Neuronal stem cell (in vitro differentiated cells): ENCODE data around the gene SLC46A3.

Experiments
- DNase-seq: peaks from one replicate; pipeline ENCODE4 v3.0.0-alpha.2; 2013; ENCODE audit warnings: low spot score
- H2AFZ ChIP-seq: one replicate; pipeline ENCODE4 v1.6.1; 2013; ENCODE audit warnings: mild to moderate bottlenecking, low read length, inconsistent platforms
- H2AK5ac ChIP-seq: 2 replicates; pipeline ENCODE4 v1.6.1; 2013; ENCODE audit warnings: low read depth, mild to moderate bottlenecking, inconsistent platforms, low read length, moderate library complexity, mixed read lengths
- H2BK120ac ChIP-seq: 2 replicates; pipeline ENCODE4 v1.6.1; 2013; ENCODE audit warnings: low read depth, mild to moderate bottlenecking, inconsistent platforms, low read length, moderate library complexity, mixed read lengths
- H2BK12ac ChIP-seq: one replicate; pipeline ENCODE4 v1.6.1; 2013; ENCODE audit warnings: low read length, inconsistent platforms
- H2BK15ac ChIP-seq: 2 replicates; pipeline ENCODE4 v1.6.1; 2013; ENCODE audit warnings: mild to moderate bottlenecking, low read length, inconsistent platforms, mixed read lengths
- H2BK5ac ChIP-seq: one replicate; pipeline ENCODE4 v1.6.1; 2013; ENCODE audit warnings: inconsistent platforms, mild to moderate bottlenecking, low read length, moderate library complexity
- H3K14ac ChIP-seq: one replicate; pipeline ENCODE4 v1.6.1; 2013; ENCODE audit warnings: low read length, inconsistent platforms
- H3K18ac ChIP-seq: 2 replicates; pipeline ENCODE4 v1.6.1; 2013; ENCODE audit warnings: low read length, inconsistent platforms
- H3K23ac ChIP-seq: 2 replicates; pipeline ENCODE4 v1.6.1; 2013; ENCODE audit warnings: low read depth, mild to moderate bottlenecking, mixed read lengths, low read length, inconsistent platforms; ENCODE audit not compliant: poor library complexity
- H3K27ac ChIP-seq: replicated peaks from 3 replicates; pipeline ENCODE4 v1.5.1; 2013; ENCODE audit warnings: low read length, inconsistent platforms
- H3K27me3 ChIP-seq, 3 experiments: 2 replicates each; pipeline ENCODE4 v1.6.1; 2013; ENCODE audit warnings: low read length in 3 of 3, mild to moderate bottlenecking in 2 of 3, inconsistent platforms in 1 of 3, low read depth in 1 of 3, mixed read lengths in 1 of 3, moderate library complexity in 1 of 3; ENCODE audit not compliant: control insufficient read depth in 3 of 3, insufficient read depth in 3 of 3
- H3K36me3 ChIP-seq, 2 donors: replicated peaks in 1 of 2; 2 replicates each; pipeline ENCODE4 v1.6.1; 2013; ENCODE audit warnings: low read length in 2 of 2; ENCODE audit not compliant: control insufficient read depth in 2 of 2, insufficient read depth in 2 of 2
- H3K4ac ChIP-seq: 2 replicates; pipeline ENCODE4 v1.6.1; 2013; ENCODE audit warnings: inconsistent platforms, mild to moderate bottlenecking, low read length, moderate library complexity
- H3K4me1 ChIP-seq, 2 donors: 1 replicate in 1 of 2; 2 replicates in 1 of 2; pipeline ENCODE4 v1.6.1; 2013; ENCODE audit warnings: low read length in 2 of 2, low read depth in 1 of 2; ENCODE audit not compliant: control insufficient read depth in 2 of 2, insufficient read depth in 1 of 2
- H3K4me2 ChIP-seq: one replicate; pipeline ENCODE4 v1.6.1; 2013; ENCODE audit warnings: mild to moderate bottlenecking, low read length, inconsistent platforms; ENCODE audit not compliant: insufficient read depth, poor library complexity, severe bottlenecking
- H3K4me3 ChIP-seq, 2 donors: 2 replicates each; pipeline ENCODE4 v1.5.1; 2013; ENCODE audit warnings: low read length in 2 of 2, mild to moderate bottlenecking in 2 of 2, inconsistent platforms in 1 of 2, moderate library complexity in 1 of 2
- H3K79me1 ChIP-seq: one replicate; pipeline ENCODE4 v1.6.1; 2013; ENCODE audit warnings: low read depth, mild to moderate bottlenecking, inconsistent platforms, low read length, moderate library complexity
- H3K9ac ChIP-seq: one replicate; pipeline ENCODE4 v1.6.1; 2013; ENCODE audit warnings: mild to moderate bottlenecking, low read depth, low read length, inconsistent platforms; ENCODE audit not compliant: poor library complexity
- H3K9me3 ChIP-seq, 2 donors: replicated peaks in 1 of 2; 2 replicates each; pipeline versions ENCODE3 to v1.6.1; 2013; ENCODE audit warnings: low read length in 2 of 2, mild to moderate bottlenecking in 2 of 2, inconsistent platforms in 1 of 2, low read depth in 1 of 2, mixed read lengths in 1 of 2, moderate library complexity in 1 of 2; ENCODE audit not compliant: control insufficient read depth in 2 of 2, insufficient read depth in 1 of 2
- H4K8ac ChIP-seq: one replicate; pipeline ENCODE4 v1.6.1; 2013; ENCODE audit warnings: low read depth, mild to moderate bottlenecking, inconsistent platforms, low read length, moderate library complexity
- H4K91ac ChIP-seq: one replicate; pipeline ENCODE4 v1.6.1; 2013; ENCODE audit warnings: low read length, low read depth, mild to moderate bottlenecking, inconsistent platforms; ENCODE audit not compliant: poor library complexity
- WGBS, 2 donors: extraction: QIAGEN DNeasy Blood & Tissue Kit; methylation state at CpG; one replicate each; pipeline ENCODE4 v1.1.7; 2013; ENCODE audit warnings: missing lambda C conversion rate in 2 of 2, mixed read lengths in 1 of 2; ENCODE audit not compliant: insufficient read length in 2 of 2, insufficient replicate concordance in 1 of 2; ENCODE audit errors: extremely low coverage in 2 of 2; 5-methylcytosine and 5-hydroxymethylcytosine counted together

The SLC46A3 gene

GRCh38 chr13:28658796-28659620 lies 59.8 kb downstream of the SLC46A3 start, which contains the start of gene POMP:
Gene POMP, plus strand, starts transcription at chr13:28659130. Its CDS starts 55 bp downstream, at chr13:28659185.
- Histone ChIP-seq H3K9me3 (peaks cover 0 to 3% of the 10 kb centered on the region in 2 donors), H3K4me3 (peak within 1 kb of the TSS; percentile 79 to 100), H3K18ac (peak within 1 kb of the TSS; percentile 98), H2AFZ (peak within 1 kb of the TSS; percentile 95), H4K8ac (no peak within 1 kb of the TSS), H3K4ac (no peak within 1 kb of the TSS), H2BK15ac (no peak within 1 kb of the TSS), H3K36me3 (peaks cover 5 to 38% of the 10 kb centered on the region in 2 donors), H2BK12ac (no peak within 1 kb of the TSS), H3K23ac (peak within 1 kb of the TSS; percentile 96), H3K14ac (no peak within 1 kb of the TSS), H3K4me2 (peak within 1 kb of the TSS; percentile 73), H2AK5ac (peak within 1 kb of the TSS; percentile 49), H2BK5ac (peak within 1 kb of the TSS; percentile 90), H4K91ac (no peak within 1 kb of the TSS), H3K27me3 (no peaks in the 10 kb centered on the region), H3K27ac (no peak within 1 kb of the TSS), H2BK120ac (peak within 1 kb of the TSS; percentile 30), H3K4me1 (peaks cover 2 to 4% of the 10 kb centered on the region in 2 donors), H3K9ac (peak within 1 kb of the TSS; percentile 97), H3K79me1 (peaks cover 9% of the 10 kb centered on the region)
- DNase-seq, result peak; percentile 67
- WGBS, 2 donors, result no CpG with 5 or more reads among the region's 64 CpGs

- H3K27ac ChIP-seq, result no peak overlapping the region
- WGBS, 2 donors, result no CpG with 5 or more reads among the region's 8 CpGs
These were observed 60.3 kb downstream of the SLC46A3 start for GRCh38 chr13:28658539-28658795.

GRCh38 chr13:28657784-28658538 lies 60.8 kb downstream of the SLC46A3 start:
- Histone ChIP-seq H3K4me1 (peaks cover 2 to 4% of the 10 kb centered on the region in 2 donors), H3K9ac (peak overlapping the region; percentile 65), H3K18ac (no peak overlapping the region), H2BK15ac (no peak overlapping the region), H3K4ac (no peak overlapping the region), H2AK5ac (no peak overlapping the region), H2AFZ (peak overlapping the region; percentile 95), H3K79me1 (peaks cover 9% of the 10 kb centered on the region), H3K9me3 (peaks cover 0 to 3% of the 10 kb centered on the region in 2 donors), H3K23ac (no peak overlapping the region), H2BK12ac (no peak overlapping the region), H4K8ac (no peak overlapping the region), H4K91ac (no peak overlapping the region), H3K4me3 (peak overlapping the region; percentile 79 to 100), H3K27me3 (no peaks in the 10 kb centered on the region), H3K4me2 (peak overlapping the region; percentile 73), H3K36me3 (peaks cover 5 to 35% of the 10 kb centered on the region in 2 donors), H3K14ac (no peak overlapping the region), H2BK5ac (no peak overlapping the region), H3K27ac (no peak overlapping the region), H2BK120ac (no peak overlapping the region)
- DNase-seq, result no peak
- WGBS, 2 donors, result no CpG with 5 or more reads among the region's 12 CpGs

More at GRCh38 chr13:28658539-28658795, 60.3 kb downstream of the SLC46A3 start:
- H3K18ac ChIP-seq, result no peak overlapping the region
- H2BK15ac ChIP-seq, result no peak overlapping the region
- H2AFZ ChIP-seq, result peak overlapping the region; percentile 95
- peak overlapping the region; percentile 79 to 100 for H3K4me3 ChIP-seq
- H3K9me3 ChIP-seq, result peaks cover 0 to 3% of the 10 kb centered on the region in 2 donors
- H3K14ac ChIP-seq, result no peak overlapping the region
- H3K23ac ChIP-seq, result no peak overlapping the region
- no peak overlapping the region for H2BK12ac ChIP-seq
- peaks cover 9% of the 10 kb centered on the region for H3K79me1 ChIP-seq
- H3K4me2 ChIP-seq, result peak overlapping the region; percentile 73
- H2BK5ac ChIP-seq, result no peak overlapping the region
- no peak for DNase-seq
- H3K27me3 ChIP-seq, result no peaks in the 10 kb centered on the region
- no peak overlapping the region for H4K91ac ChIP-seq
- peaks cover 2 to 4% of the 10 kb centered on the region in 2 donors for H3K4me1 ChIP-seq
- H2BK120ac ChIP-seq, result no peak overlapping the region
- H4K8ac ChIP-seq, result no peak overlapping the region
- no peak overlapping the region for H3K4ac ChIP-seq
- H3K9ac ChIP-seq, result peak overlapping the region; percentile 65
- H3K36me3 ChIP-seq, result peaks cover 5 to 35% of the 10 kb centered on the region in 2 donors
- no peak overlapping the region for H2AK5ac ChIP-seq

GRCh38 chr13:28655561-28655960 lies 63.2 kb downstream of the SLC46A3 start:
- WGBS, 2 donors, result no CpG with 5 or more reads among the region's 3 CpGs

More at GRCh38 chr13:28655561-28655960, 63.2 kb downstream of the SLC46A3 start:
- Histone ChIP-seq H3K9me3 (peaks cover 0 to 3% of the 10 kb centered on the region in 2 donors), H2AFZ (no peak overlapping the region), H3K36me3 (peaks cover 2 to 26% of the 10 kb centered on the region in 2 donors), H2AK5ac (no peak overlapping the region), H4K8ac (no peak overlapping the region), H2BK5ac (no peak overlapping the region), H3K9ac (no peak overlapping the region), H3K4me3 (no peak overlapping the region), H2BK15ac (no peak overlapping the region), H4K91ac (no peak overlapping the region), H2BK12ac (no peak overlapping the region), H3K4me2 (no peak overlapping the region), H3K4ac (no peak overlapping the region), H3K79me1 (peaks cover 9% of the 10 kb centered on the region), H3K23ac (no peak overlapping the region), H3K27me3 (no peaks in the 10 kb centered on the region), H2BK120ac (no peak overlapping the region), H3K4me1 (peaks cover 2 to 4% of the 10 kb centered on the region in 2 donors), H3K27ac (no peak overlapping the region), H3K14ac (no peak overlapping the region), H3K18ac (no peak overlapping the region)
- no peak for DNase-seq
